ENCODE measurements around the gene GABRA5.

- TF ChIP-seq, protein P1, sequence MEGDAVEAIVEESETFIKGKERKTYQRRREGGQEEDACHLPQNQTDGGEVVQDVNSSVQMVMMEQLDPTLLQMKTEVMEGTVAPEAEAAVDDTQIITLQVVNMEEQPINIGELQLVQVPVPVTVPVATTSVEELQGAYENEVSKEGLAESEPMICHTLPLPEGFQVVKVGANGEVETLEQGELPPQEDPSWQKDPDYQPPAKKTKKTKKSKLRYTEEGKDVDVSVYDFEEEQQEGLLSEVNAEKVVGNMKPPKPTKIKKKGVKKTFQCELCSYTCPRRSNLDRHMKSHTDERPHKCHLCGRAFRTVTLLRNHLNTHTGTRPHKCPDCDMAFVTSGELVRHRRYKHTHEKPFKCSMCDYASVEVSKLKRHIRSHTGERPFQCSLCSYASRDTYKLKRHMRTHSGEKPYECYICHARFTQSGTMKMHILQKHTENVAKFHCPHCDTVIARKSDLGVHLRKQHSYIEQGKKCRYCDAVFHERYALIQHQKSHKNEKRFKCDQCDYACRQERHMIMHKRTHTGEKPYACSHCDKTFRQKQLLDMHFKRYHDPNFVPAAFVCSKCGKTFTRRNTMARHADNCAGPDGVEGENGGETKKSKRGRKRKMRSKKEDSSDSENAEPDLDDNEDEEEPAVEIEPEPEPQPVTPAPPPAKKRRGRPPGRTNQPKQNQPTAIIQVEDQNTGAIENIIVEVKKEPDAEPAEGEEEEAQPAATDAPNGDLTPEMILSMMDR (conservative IDR thresholded peaks at IDR 0.05; ENCODE audit: low read length) = no peak
- no peak for TF ChIP-seq EZH2phosphoT487 (IDR thresholded peaks at IDR 0.05; ENCODE audit: borderline replicate concordance, low read depth, low read length)
These were observed 87.5 kb downstream of the GABRA5 start for GRCh38 chr15:26954403-26954802.

Measured in OCI-LY7 (cell line).